Liver (tissue), 9 donors: Measurements from ENCODE around the gene CHST3. TPM values are rescaled to one million over a fixed set of nuclear protein-coding genes. Genes with fewer than 3 reads are reported as not detected.

Experiments used
- DNase-seq: peaks from one replicate; pipeline ENCODE4 v3.0.0-alpha.2; 2017; ENCODE audit warnings: low spot score
- H3K27ac ChIP-seq, 2 donors: one replicate each; pipeline ENCODE4 v1.7.0; 2013; ENCODE audit warnings: inconsistent platforms in 2 of 2, low read length in 2 of 2, control low read depth in 1 of 2, low read depth in 1 of 2, mild to moderate bottlenecking in 1 of 2
- H3K27me3 ChIP-seq, 4 donors: one replicate each; pipeline versions ENCODE4 v1.6.1 to v1.7.0; 2013; ENCODE audit warnings: low read length in 3 of 4, inconsistent platforms in 1 of 4, mild to moderate bottlenecking in 1 of 4, moderate library complexity in 1 of 4; ENCODE audit not compliant: control insufficient read depth in 4 of 4, insufficient read depth in 4 of 4
- H3K36me3 ChIP-seq, 4 donors: one replicate each; pipeline versions ENCODE4 v1.6.1 to v1.7.0; 2013; ENCODE audit warnings: low read length in 3 of 4, mild to moderate bottlenecking in 3 of 4, low read depth in 1 of 4, moderate library complexity in 1 of 4; ENCODE audit not compliant: control insufficient read depth in 4 of 4, insufficient read depth in 3 of 4
- H3K4me1 ChIP-seq, 4 donors: one replicate each; pipeline versions ENCODE4 v1.6.1 to v1.7.0; 2013; ENCODE audit warnings: low read length in 3 of 4, mild to moderate bottlenecking in 3 of 4, moderate library complexity in 1 of 4; ENCODE audit not compliant: control insufficient read depth in 4 of 4, insufficient read depth in 4 of 4
- H3K4me3 ChIP-seq, 3 donors: one replicate each; pipeline versions ENCODE4 v1.6.1 to v1.7.0; 2013; ENCODE audit warnings: low read length in 3 of 3, control low read depth in 1 of 3, low read depth in 1 of 3, mild to moderate bottlenecking in 1 of 3
- H3K9ac ChIP-seq, 2 donors: one replicate each; pipeline ENCODE4 v1.7.0; 2013; ENCODE audit warnings: low read length in 2 of 2, mild to moderate bottlenecking in 2 of 2, moderate library complexity in 2 of 2, control low read depth in 1 of 2, low read depth in 1 of 2
- H3K9me3 ChIP-seq, 4 donors: one replicate each; pipeline versions ENCODE4 v1.6.1 to v1.7.0; 2013; ENCODE audit warnings: low read length in 3 of 4; ENCODE audit not compliant: control insufficient read depth in 4 of 4
- EGR1 ChIP-seq, 2 donors: IDR thresholded peaks; 2 replicates each; pipeline ENCODE4 v1.6.1; 2016 to 2018; ENCODE audit warnings: antibody characterized with exemption in 2 of 2, low read depth in 2 of 2
- FOXA1 ChIP-seq: IDR thresholded peaks from 2 replicates; pipeline ENCODE4 v1.6.1; 2016; ENCODE audit warnings: antibody characterized with exemption
- FOXA2 ChIP-seq: IDR thresholded peaks from 2 replicates; pipeline ENCODE4 v1.6.1; 2016; ENCODE audit warnings: antibody characterized with exemption
- GABPA ChIP-seq, 2 donors: IDR thresholded peaks in 1 of 2; conservative IDR thresholded peaks in 1 of 2; 2 replicates each; pipeline ENCODE4 v1.6.1; 2016; ENCODE audit warnings: antibody characterized with exemption in 2 of 2, mild to moderate bottlenecking in 1 of 2, moderate library complexity in 1 of 2
- HNF4A ChIP-seq, 2 donors: conservative IDR thresholded peaks; 2 replicates each; pipeline ENCODE4 v1.6.1; 2016; ENCODE audit warnings: antibody characterized with exemption in 2 of 2, mild to moderate bottlenecking in 2 of 2
- HNF4G ChIP-seq: IDR thresholded peaks from 2 replicates; pipeline ENCODE4 v1.6.1; 2016; ENCODE audit warnings: antibody characterized with exemption
- JUND ChIP-seq, 2 donors: IDR thresholded peaks; 2 replicates each; pipeline ENCODE4 v1.6.1; 2016; ENCODE audit warnings: antibody characterized with exemption in 2 of 2
- MAX ChIP-seq: IDR thresholded peaks from 2 replicates; pipeline ENCODE4 v1.6.1; 2016; ENCODE audit warnings: antibody characterized with exemption
- NR2F2 ChIP-seq: IDR thresholded peaks from 2 replicates; pipeline ENCODE4 v1.6.1; 2016; ENCODE audit warnings: antibody characterized with exemption
- RAD21 ChIP-seq, 2 donors: IDR thresholded peaks; 2 replicates each; pipeline ENCODE4 v1.6.1; 2016; ENCODE audit warnings: antibody characterized with exemption in 2 of 2, mild to moderate bottlenecking in 2 of 2
- REST ChIP-seq: IDR thresholded peaks from 2 replicates; pipeline ENCODE4 v1.6.1; 2016; ENCODE audit warnings: antibody characterized with exemption, mild to moderate bottlenecking
- RXRA ChIP-seq, 2 donors: IDR thresholded peaks; 2 replicates each; pipeline ENCODE4 v1.6.1; 2017 to 2018; ENCODE audit warnings: antibody characterized with exemption in 2 of 2, mild to moderate bottlenecking in 1 of 2
- SP1 ChIP-seq: IDR thresholded peaks from 2 replicates; pipeline ENCODE4 v1.6.1; 2018; ENCODE audit warnings: antibody characterized with exemption, mild to moderate bottlenecking
- TAF1 ChIP-seq: conservative IDR thresholded peaks from 2 replicates; pipeline ENCODE4 v1.6.1; 2016; ENCODE audit warnings: antibody characterized with exemption, mild to moderate bottlenecking
- YY1 ChIP-seq: IDR thresholded peaks from 2 replicates; pipeline ENCODE4 v1.6.1; 2016; ENCODE audit warnings: antibody characterized with exemption, mild to moderate bottlenecking
- ZBTB33 ChIP-seq: IDR thresholded peaks from 2 replicates; pipeline ENCODE4 v1.6.1; 2016; ENCODE audit warnings: antibody characterized with exemption
- WGBS: extraction: QIAGEN DNeasy Blood & Tissue Kit; methylation state at CpG from one replicate; pipeline ENCODE4 v1.1.7; 2013; 5-methylcytosine and 5-hydroxymethylcytosine counted together
- polyA plus RNA-seq, 2 donors: library from polyadenylated mRNA; stranded (reverse) in 1 of 2; unstranded in 1 of 2; fragments of 200-250 nt in 1 of 2; fragments of >200 nt in 1 of 2; fragmentation: Nextera tagmentation in 1 of 2; extraction: Ambion mirVana in 1 of 2; gene quantifications; one replicate each; pipeline versions ENCODE4 v1.2.1 to v1.2.3, GENCODE V29; 2013 to 2015
- total RNA-seq, 2 donors: library from RNA; depleted of rRNA; stranded (reverse); fragments of >200 nt; gene quantifications; one replicate each; pipeline ENCODE4 v1.2.3, GENCODE V29; 2014
- TF ChIP-seq, protein P1 (sequence below): IDR thresholded peaks from 2 replicates; pipeline ENCODE4 v1.6.1; 2016; ENCODE audit warnings: antibody characterized with exemption
- TF ChIP-seq, protein P2 (sequence below): fragments of 150-350 bp; IDR thresholded peaks from 2 replicates; pipeline ENCODE4 v1.5.1; 2017; ENCODE audit warnings: improper control_type of control experiment, low read depth, low read length; ENCODE audit not compliant: missing input control
- donor health status: healthy.
- donor health status: healthy.
- donor health status: healthy.
- donor health status: healthy.
- donor health status: healthy.

The CHST3 gene
- total and polyA plus RNA-seq, 4 donors = 0.29 to 4.3 (median 1.5) TPM

GRCh38 chr10:72026278-72027111 is 62.3 kb downstream of the CHST3 start:
- no peak overlapping the region for H3K27ac ChIP-seq
- no peak for DNase-seq

More at GRCh38 chr10:72026278-72027111, 62.3 kb downstream of the CHST3 start:
- TF ChIP-seq MAX = no peak
- TF ChIP-seq SP1 = no peak
- TF ChIP-seq REST = no peak
- TF ChIP-seq FOXA2 = no peak
- no peak for TF ChIP-seq EGR1 (IDR thresholded peaks at IDR 0.05; ENCODE audit: low read depth in 2 of 2)
- no peak for TF ChIP-seq ZBTB33
- TF ChIP-seq TAF1 = no peak
- TF ChIP-seq GABPA (IDR thresholded peaks at IDR 0.05 in 1 of 2, conservative IDR thresholded peaks at IDR 0.05 in 1 of 2) = no peak
- TF ChIP-seq, protein P1, sequence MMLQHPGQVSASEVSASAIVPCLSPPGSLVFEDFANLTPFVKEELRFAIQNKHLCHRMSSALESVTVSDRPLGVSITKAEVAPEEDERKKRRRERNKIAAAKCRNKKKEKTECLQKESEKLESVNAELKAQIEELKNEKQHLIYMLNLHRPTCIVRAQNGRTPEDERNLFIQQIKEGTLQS = no peak
- no peak for TF ChIP-seq RAD21 (IDR thresholded peaks at IDR 0.05)
- TF ChIP-seq NR2F2 = no peak
- no peak for TF ChIP-seq HNF4A (conservative IDR thresholded peaks at IDR 0.05)
- TF ChIP-seq RXRA (IDR thresholded peaks at IDR 0.05) = no peak
- no peak for TF ChIP-seq FOXA1
- no peak for TF ChIP-seq YY1
- no peak for TF ChIP-seq HNF4G
- no peak for TF ChIP-seq JUND (IDR thresholded peaks at IDR 0.05)
- TF ChIP-seq, protein P2, sequence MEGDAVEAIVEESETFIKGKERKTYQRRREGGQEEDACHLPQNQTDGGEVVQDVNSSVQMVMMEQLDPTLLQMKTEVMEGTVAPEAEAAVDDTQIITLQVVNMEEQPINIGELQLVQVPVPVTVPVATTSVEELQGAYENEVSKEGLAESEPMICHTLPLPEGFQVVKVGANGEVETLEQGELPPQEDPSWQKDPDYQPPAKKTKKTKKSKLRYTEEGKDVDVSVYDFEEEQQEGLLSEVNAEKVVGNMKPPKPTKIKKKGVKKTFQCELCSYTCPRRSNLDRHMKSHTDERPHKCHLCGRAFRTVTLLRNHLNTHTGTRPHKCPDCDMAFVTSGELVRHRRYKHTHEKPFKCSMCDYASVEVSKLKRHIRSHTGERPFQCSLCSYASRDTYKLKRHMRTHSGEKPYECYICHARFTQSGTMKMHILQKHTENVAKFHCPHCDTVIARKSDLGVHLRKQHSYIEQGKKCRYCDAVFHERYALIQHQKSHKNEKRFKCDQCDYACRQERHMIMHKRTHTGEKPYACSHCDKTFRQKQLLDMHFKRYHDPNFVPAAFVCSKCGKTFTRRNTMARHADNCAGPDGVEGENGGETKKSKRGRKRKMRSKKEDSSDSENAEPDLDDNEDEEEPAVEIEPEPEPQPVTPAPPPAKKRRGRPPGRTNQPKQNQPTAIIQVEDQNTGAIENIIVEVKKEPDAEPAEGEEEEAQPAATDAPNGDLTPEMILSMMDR = no peak
- Histone ChIP-seq H3K4me1 (no peaks in the 10 kb centered on the region), H3K27me3 (no peaks in the 10 kb centered on the region), H3K36me3 (no peaks in the 10 kb centered on the region), H3K9me3 (no peaks in the 10 kb centered on the region), H3K4me3 (no peak overlapping the region), H3K9ac (no peak overlapping the region)
- 90% methylated on average over 14 of the region's 14 CpGs for WGBS
